ENCODE measurements around the gene RNF225. TPM values are rescaled to one million over a fixed set of nuclear protein-coding genes. Genes with fewer than 3 reads are reported as not detected.

The RNF225 gene
- total and polyA plus RNA-seq, 2 donors (not counting 1 experiment from before 2014, with no cell fraction given) = 0.49 TPM; not detected in 1

DNA sequence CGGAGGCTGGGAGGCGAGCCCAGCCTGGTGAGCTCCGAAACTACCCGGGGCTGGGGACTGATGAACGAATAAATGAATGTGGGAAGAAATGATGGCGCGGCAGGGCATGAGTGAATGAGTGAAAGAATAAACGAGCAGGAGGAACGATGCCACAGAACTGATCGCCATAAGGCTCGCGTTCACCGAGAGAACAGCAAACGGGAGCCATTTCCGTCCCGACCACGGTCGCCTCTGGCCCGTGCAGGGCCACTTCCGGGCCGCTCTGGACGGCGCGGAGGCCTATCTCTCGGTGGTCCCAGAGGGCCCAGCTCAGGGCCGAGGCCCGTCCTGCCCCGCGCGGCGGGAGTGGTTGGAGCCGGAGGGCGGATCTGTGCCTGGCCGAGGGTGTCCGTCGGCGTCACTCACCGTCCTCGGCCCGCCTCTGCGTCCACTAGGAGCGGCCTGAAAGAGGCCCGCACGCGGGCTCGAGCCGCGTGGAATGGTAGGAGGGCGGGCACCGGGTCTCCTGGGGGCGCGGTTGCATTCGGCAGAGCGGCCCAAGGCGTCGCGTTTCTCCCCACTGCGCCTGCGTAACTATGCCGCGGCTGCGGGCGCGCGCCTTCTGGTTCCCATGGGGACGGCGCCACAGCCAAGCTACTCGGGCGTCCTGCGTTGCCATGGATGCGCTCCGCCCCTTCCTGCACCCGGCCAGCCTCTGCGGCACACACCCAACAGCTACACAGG, 33.0 kb upstream of the RNF225 start, which contains the start of gene ZNF497:
ZNF497 (minus strand) TSS at position 480 of the 723 bp plus-strand sequence. CDS start 5,116 bp downstream, outside the sequence.
- Histone ChIP-seq H3K27me3 (replicated peaks in 1 of 4; ENCODE audit: control extremely low read depth in 1 of 4, control insufficient read depth in 3 of 4, insufficient read depth in 4 of 4, low read length in 3 of 4) (peaks cover 0 to 13% (median 5%) of the 10 kb centered on the region in 4 experiments), H3K9me3 (ENCODE audit: control extremely low read depth in 1 of 3, control insufficient read depth in 2 of 3, insufficient read depth in 1 of 3, low read length in 2 of 3) (peaks cover 0 to 3% (median 0%) of the 10 kb centered on the region in 3 donors), H3K4me2 (replicated peaks; ENCODE audit: low read depth, low read length, poor library complexity, severe bottlenecking) (peak within 1 kb of the TSS; percentile 81), H4K20me1 (ENCODE audit: control insufficient read depth, insufficient read depth, low read length, poor library complexity, severe bottlenecking) (no peaks in the 10 kb centered on the region), H3K36me3 (replicated peaks in 1 of 2; ENCODE audit: control extremely low read depth in 1 of 2, control insufficient read depth in 1 of 2, extremely low read depth in 1 of 2, insufficient read depth in 2 of 2, low read length in 1 of 2) (no peaks in the 10 kb centered on the region), H3K27ac (ENCODE audit: low read length in 2 of 2) (peak within 1 kb of the TSS; percentile 80 to 81), H3K4me3 (ENCODE audit: control extremely low read depth in 1 of 5, extremely low read depth in 1 of 5, insufficient read depth in 1 of 5, low read depth in 2 of 5, low read length in 4 of 5) (peak within 1 kb of the TSS; percentile 69 to 90 (median 74)), H3K4me1 (ENCODE audit: control insufficient read depth in 2 of 2, insufficient read depth in 2 of 2, low read length in 2 of 2) (peaks cover 11 to 30% of the 10 kb centered on the region in 2 donors), H2AFZ (ENCODE audit: insufficient read depth, low read depth, low read length, poor library complexity, severe bottlenecking) (peak within 1 kb of the TSS; percentile 87), H3K9ac (ENCODE audit: low read length) (peak within 1 kb of the TSS; percentile 75), H3K79me2 (ENCODE audit: control insufficient read depth, insufficient read depth, low read length) (no peaks in the 10 kb centered on the region)
- peak within 1 kb of the TSS; percentile 95 for H3K4me3 Mint-ChIP-seq
- peaks cover 3% of the 10 kb centered on the region for H3K27me3 Mint-ChIP-seq
- intact Hi-C loops (cut with micrococcal nuclease) = loop anchor here (1.0 to 5.0 kb wide), 11 partner anchors 15 to 196 kb away; partner anchors contain the start of genes ERVK3-1, UBE2M, ZNF324B and ZNF446
- H3K9me3 Mint-ChIP-seq (ENCODE audit: insufficient read depth) = no peaks in the 10 kb centered on the region
- POLR2A ChIA-PET = interaction anchor here (0.5 to 3.7 kb wide), 21 partner anchors 13 to 1609 kb away, joined by 3 to 35 read pairs (median 6); partner anchors contain the start of genes ERVK3-1, RPS5, TRIM28 and UBE2M
- TF ChIP-seq, protein P1, sequence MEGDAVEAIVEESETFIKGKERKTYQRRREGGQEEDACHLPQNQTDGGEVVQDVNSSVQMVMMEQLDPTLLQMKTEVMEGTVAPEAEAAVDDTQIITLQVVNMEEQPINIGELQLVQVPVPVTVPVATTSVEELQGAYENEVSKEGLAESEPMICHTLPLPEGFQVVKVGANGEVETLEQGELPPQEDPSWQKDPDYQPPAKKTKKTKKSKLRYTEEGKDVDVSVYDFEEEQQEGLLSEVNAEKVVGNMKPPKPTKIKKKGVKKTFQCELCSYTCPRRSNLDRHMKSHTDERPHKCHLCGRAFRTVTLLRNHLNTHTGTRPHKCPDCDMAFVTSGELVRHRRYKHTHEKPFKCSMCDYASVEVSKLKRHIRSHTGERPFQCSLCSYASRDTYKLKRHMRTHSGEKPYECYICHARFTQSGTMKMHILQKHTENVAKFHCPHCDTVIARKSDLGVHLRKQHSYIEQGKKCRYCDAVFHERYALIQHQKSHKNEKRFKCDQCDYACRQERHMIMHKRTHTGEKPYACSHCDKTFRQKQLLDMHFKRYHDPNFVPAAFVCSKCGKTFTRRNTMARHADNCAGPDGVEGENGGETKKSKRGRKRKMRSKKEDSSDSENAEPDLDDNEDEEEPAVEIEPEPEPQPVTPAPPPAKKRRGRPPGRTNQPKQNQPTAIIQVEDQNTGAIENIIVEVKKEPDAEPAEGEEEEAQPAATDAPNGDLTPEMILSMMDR (IDR thresholded peaks at IDR 0.05) = no peak
- TF ChIP-seq EZH2 (IDR thresholded peaks at IDR 0.05; ENCODE audit: borderline replicate concordance, insufficient read depth, low read depth, low read length, poor library complexity, severe bottlenecking) = no peak
- peak; percentile 99 for DNase-seq
- peaks cover 17% of the 10 kb centered on the region for H3K4me1 Mint-ChIP-seq
- peak; percentile 83 for ATAC-seq (ENCODE audit: low read depth)
- peak within 1 kb of the TSS; percentile 97 for H3K27ac Mint-ChIP-seq
- under 1% methylated on average over 74 of the region's 74 CpGs for WGBS (ENCODE audit: insufficient coverage)
- CTCF ChIA-PET = interaction anchor here (0.5 to 1.3 kb wide), 9 partner anchors 10 to 544 kb away, joined by 3 to 8 read pairs (median 4); partner anchors contain the start of genes ZBTB45 and ZNF584

Measured in B cell (primary cell).